Erythroblast (primary cell): ENCODE data around the gene CFC1.
"Not testable (repeated sequence)": the region's sequence is repeated elsewhere in the genome, so short reads cannot be mapped to it uniquely, and the experiment has no call there.

ENCODE experiments used
- GATA1 ChIP-seq: IDR thresholded peaks from 2 replicates; pipeline ENCODE4 v1.6.1; 2011; ENCODE audit warnings: low read depth, mild to moderate bottlenecking, control low read depth, low read length, moderate library complexity
- POLR2A ChIP-seq: IDR thresholded peaks from 2 replicates; pipeline ENCODE4 v1.6.1; 2011; ENCODE audit warnings: mild to moderate bottlenecking, low read length

GRCh38 chr2:130599926-130600325 lies 551 bp upstream of the CFC1 start:
- not testable (repeated sequence) for TF ChIP-seq POLR2A, GATA1
